Kasumi-1 (cell line): ENCODE data around the gene ZNHIT2.

ENCODE experiments used
- DNase-seq, 2 experiments: peaks; one replicate each; lab custom pipeline; 2025; lab: John Stamatoyannopoulos, UW

The ZNHIT2 gene

GRCh38 chr11:65071907-65072630 lies 45.4 kb downstream of the ZNHIT2 start:
- no peak for DNase-seq

DNA sequence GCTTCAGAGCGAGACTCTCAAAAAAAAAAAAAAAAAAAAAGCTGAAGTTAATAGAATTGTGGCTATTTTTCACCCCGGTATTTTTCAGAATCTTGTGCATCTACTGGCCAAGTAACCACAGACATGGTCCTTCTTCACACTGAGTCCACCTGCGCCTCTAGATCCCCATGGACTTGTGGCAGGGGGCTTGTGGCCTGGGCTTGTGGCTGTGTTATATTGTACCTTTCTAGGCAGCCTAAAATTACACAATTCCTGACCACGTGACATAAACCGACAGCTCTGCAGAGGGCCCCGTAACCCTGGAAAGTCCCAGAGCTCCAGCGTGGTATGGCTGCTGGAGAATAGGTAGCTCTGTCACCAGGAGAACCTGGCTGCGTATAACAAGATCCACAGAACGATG lies 48.3 kb downstream of the ZNHIT2 start:
- no peak for DNase-seq

GRCh38 chr11:65067446-65067845 lies 50.1 kb downstream of the ZNHIT2 start:
- no peak for DNase-seq

DNA sequence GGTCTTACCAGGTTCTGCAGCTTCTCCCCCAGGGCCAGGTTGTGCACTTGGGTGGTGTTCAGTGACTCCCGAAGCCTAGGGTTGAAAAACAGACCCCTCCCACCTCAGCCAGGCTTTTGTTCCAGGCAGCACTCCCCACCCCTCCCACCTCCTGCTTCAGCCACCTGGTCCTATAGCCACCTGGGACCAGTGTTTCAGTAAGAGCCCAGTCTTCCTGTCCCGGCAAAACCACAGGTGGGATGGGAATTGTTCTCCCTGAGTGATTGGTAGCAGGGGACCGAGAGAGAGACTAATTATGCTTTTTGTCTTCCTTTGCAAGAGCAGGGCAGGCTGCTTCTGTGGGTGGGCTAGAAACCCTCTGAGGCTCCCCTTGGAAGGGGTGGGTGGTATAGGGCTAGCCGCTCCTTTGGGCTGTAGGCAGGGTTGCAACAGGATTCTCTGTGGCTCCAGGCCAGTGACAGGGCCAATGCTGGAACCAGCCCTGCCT lies 50.7 kb downstream of the ZNHIT2 start:
- DNase-seq = no peak
